HEK293 (cell line): ENCODE results near the gene SAMD4B.

Experiments
- CTCF ChIA-PET: fragments of 350-600 bp; formaldehyde crosslinking; extraction: SDS; loops from one replicate; lab custom pipeline; 2021; ENCODE audit warnings: antibody characterized with exemption; lab: Yijun Ruan, JAX
- POLR2A ChIA-PET: fragments of 300-600 bp; formaldehyde crosslinking; extraction: SDS; loops from one replicate; lab custom pipeline; 2020; ENCODE audit warnings: antibody characterized with exemption, inconsistent platforms; lab: Yijun Ruan, JAX
- H3K27ac ChIP-seq: fragments of 200-500 bp; sonication (Bioruptor generic); 2 replicates; pipeline ENCODE4 v1.5.1; 2014; ENCODE audit warnings: low read depth, low read length, control low read depth, inconsistent platforms; ENCODE audit errors: extremely low read depth
- H3K36me3 ChIP-seq, 2 experiments: fragments of 200-500 bp in 1 of 2; sonication (Bioruptor generic) in 1 of 2; 1 replicate in 1 of 2; 2 replicates in 1 of 2; pipeline ENCODE4 v1.5.1; 2014 to 2017; ENCODE audit warnings: inconsistent platforms in 2 of 2, low read length in 2 of 2; ENCODE audit not compliant: control insufficient read depth in 2 of 2, insufficient read depth in 1 of 2
- H3K4me1 ChIP-seq: fragments of 200-500 bp; sonication (Bioruptor generic); 2 replicates; pipeline ENCODE4 v1.5.1; 2014; ENCODE audit warnings: mild to moderate bottlenecking, low read length, inconsistent platforms; ENCODE audit not compliant: control insufficient read depth, insufficient read depth
- H3K4me3 ChIP-seq: 2 replicates; pipeline ENCODE4 v1.5.1; 2011; ENCODE audit warnings: low read depth, mild to moderate bottlenecking, control low read depth, low read length, moderate library complexity
- H3K9me3 ChIP-seq: fragments of 200-500 bp; sonication (Bioruptor generic); 2 replicates; pipeline ENCODE4 v1.5.1; 2014; ENCODE audit warnings: low read depth, low read length, inconsistent platforms; ENCODE audit not compliant: control insufficient read depth, insufficient read depth
- EGR2 ChIP-seq: fragments of 450-650 bp; formaldehyde crosslinking; IDR thresholded peaks from 2 replicates; pipeline ENCODE4 v1.5.1; 2016; ENCODE audit warnings: low read depth, missing biosample characterization, missing genetic modification characterization
- KLF10 ChIP-seq: fragments of 450-650 bp; IDR thresholded peaks from 2 replicates; pipeline ENCODE4 v1.5.1; 2018; ENCODE audit warnings: missing biosample characterization, mild to moderate bottlenecking, missing genetic modification characterization
- SP3 ChIP-seq: fragments of 450-650 bp; formaldehyde crosslinking; IDR thresholded peaks from 2 replicates; pipeline ENCODE4 v1.5.1; 2016; ENCODE audit warnings: missing biosample characterization, missing genetic modification characterization
- ZBTB20 ChIP-seq: fragments of 450-650 bp; formaldehyde crosslinking; IDR thresholded peaks from 2 replicates; pipeline ENCODE4 v1.5.1; 2016; ENCODE audit warnings: missing biosample characterization, missing genetic modification characterization
- ZBTB44 ChIP-seq: fragments of 450-650 bp; IDR thresholded peaks from 2 replicates; pipeline ENCODE4 v1.5.1; 2018; ENCODE audit warnings: missing biosample characterization, mild to moderate bottlenecking, missing genetic modification characterization
- ZNF10 ChIP-seq: fragments of 450-650 bp; formaldehyde crosslinking; IDR thresholded peaks from 2 replicates; pipeline ENCODE4 v1.5.1; 2017; ENCODE audit warnings: missing biosample characterization, missing genetic modification characterization
- ZNF175 ChIP-seq: fragments of 450-650 bp; formaldehyde crosslinking; IDR thresholded peaks from 2 replicates; pipeline ENCODE4 v1.5.1; 2016; ENCODE audit warnings: missing biosample characterization, missing genetic modification characterization
- ZNF202 ChIP-seq: fragments of 450-650 bp; formaldehyde crosslinking; IDR thresholded peaks from 2 replicates; pipeline ENCODE4 v1.5.1; 2016; ENCODE audit warnings: missing biosample characterization, missing genetic modification characterization, borderline replicate concordance
- ZNF248 ChIP-seq: fragments of 450-650 bp; formaldehyde crosslinking; IDR thresholded peaks from 2 replicates; pipeline ENCODE4 v1.5.1; 2017; ENCODE audit warnings: missing biosample characterization, missing genetic modification characterization
- ZNF335 ChIP-seq: fragments of 450-650 bp; formaldehyde crosslinking; conservative IDR thresholded peaks from 2 replicates; pipeline ENCODE4 v1.5.1; 2016; ENCODE audit warnings: missing biosample characterization, missing genetic modification characterization
- ZNF350 ChIP-seq: fragments of 450-650 bp; formaldehyde crosslinking; IDR thresholded peaks from 2 replicates; pipeline ENCODE4 v1.5.0; 2017; ENCODE audit warnings: missing biosample characterization, mild to moderate bottlenecking, missing genetic modification characterization
- ZNF354C ChIP-seq: fragments of 450-650 bp; formaldehyde crosslinking; IDR thresholded peaks from 2 replicates; pipeline ENCODE4 v1.5.1; 2016; ENCODE audit warnings: missing biosample characterization, missing genetic modification characterization, low read depth, borderline replicate concordance
- ZNF423 ChIP-seq: fragments of 450-650 bp; formaldehyde crosslinking; IDR thresholded peaks from 2 replicates; pipeline ENCODE4 v1.5.1; 2016; ENCODE audit warnings: missing biosample characterization, missing genetic modification characterization
- ZNF610 ChIP-seq: fragments of 450-650 bp; formaldehyde crosslinking; IDR thresholded peaks from 2 replicates; pipeline ENCODE4 v1.5.1; 2016; ENCODE audit warnings: missing biosample characterization, missing genetic modification characterization, borderline replicate concordance
- ZNF623 ChIP-seq: fragments of 450-650 bp; formaldehyde crosslinking; IDR thresholded peaks from 2 replicates; pipeline ENCODE4 v1.5.1; 2016; ENCODE audit warnings: missing biosample characterization, missing genetic modification characterization
- ZNF624 ChIP-seq: fragments of 450-650 bp; formaldehyde crosslinking; IDR thresholded peaks from 2 replicates; pipeline ENCODE4 v1.5.1; 2017; ENCODE audit warnings: missing biosample characterization, missing genetic modification characterization
- ZNF654 ChIP-seq: fragments of 450-650 bp; formaldehyde crosslinking; IDR thresholded peaks from 2 replicates; pipeline ENCODE4 v1.5.1; 2016; ENCODE audit warnings: low read depth, missing biosample characterization, missing genetic modification characterization
- ZNF660 ChIP-seq: fragments of 450-650 bp; IDR thresholded peaks from 2 replicates; pipeline ENCODE4 v1.5.1; 2018; ENCODE audit warnings: missing biosample characterization, mild to moderate bottlenecking, missing genetic modification characterization
- ZNF701 ChIP-seq: fragments of 450-650 bp; formaldehyde crosslinking; IDR thresholded peaks from 2 replicates; pipeline ENCODE4 v1.5.1; 2016; ENCODE audit warnings: missing biosample characterization, missing genetic modification characterization
- ZSCAN5A ChIP-seq: fragments of 450-650 bp; formaldehyde crosslinking; IDR thresholded peaks from 2 replicates; pipeline ENCODE4 v1.5.1; 2016; ENCODE audit warnings: missing biosample characterization, missing genetic modification characterization
- ZXDB ChIP-seq: fragments of 450-650 bp; formaldehyde crosslinking; IDR thresholded peaks from 2 replicates; pipeline ENCODE4 v1.5.1; 2016; ENCODE audit warnings: missing biosample characterization, missing genetic modification characterization
- TF ChIP-seq, protein P1 (sequence below): fragments of 450-650 bp; formaldehyde crosslinking; conservative IDR thresholded peaks from 2 replicates; pipeline ENCODE4 v1.5.1; 2016; ENCODE audit warnings: low read depth, missing biosample characterization, missing genetic modification characterization
- TF ChIP-seq, protein P2 (sequence below): fragments of 450-650 bp; formaldehyde crosslinking; IDR thresholded peaks from 2 replicates; pipeline ENCODE4 v1.5.1; 2016; ENCODE audit warnings: missing biosample characterization, missing genetic modification characterization

The SAMD4B gene

DNA sequence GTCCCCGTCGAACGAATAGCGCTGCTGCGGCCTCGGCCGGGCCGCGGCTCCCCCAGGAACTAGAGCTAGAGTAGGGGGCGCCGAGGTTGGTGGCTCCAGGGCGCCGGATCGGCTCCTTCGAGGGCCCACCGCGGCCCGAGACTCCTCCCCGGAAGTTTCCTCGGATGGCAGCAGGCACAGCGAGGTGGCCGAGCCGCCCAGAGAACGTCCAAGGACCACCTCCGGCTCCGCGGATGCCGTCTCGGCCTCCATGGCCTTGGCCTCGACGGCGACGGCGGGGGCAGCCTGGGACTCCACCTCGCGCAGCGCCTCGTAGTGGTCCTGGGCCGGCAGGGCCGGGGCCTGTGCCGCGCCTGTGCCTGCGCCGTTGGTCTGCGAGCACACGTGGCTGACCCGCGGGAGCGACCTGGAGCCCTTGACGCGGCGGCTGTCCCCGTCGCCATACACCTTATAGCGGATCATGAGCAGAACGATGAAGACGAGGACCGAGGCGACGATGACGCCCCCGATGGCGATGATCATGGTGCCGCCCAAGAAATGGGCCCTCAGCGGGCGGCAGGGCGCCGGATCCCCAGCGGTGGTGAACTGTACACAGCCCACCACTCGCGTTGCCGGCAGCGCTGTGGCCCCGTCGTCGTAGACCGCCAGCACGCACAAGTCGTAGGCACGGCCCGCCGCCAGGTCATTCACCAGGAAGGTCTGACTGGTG, 34.2 kb upstream of the SAMD4B start:
- Histone ChIP-seq H3K27ac (no peak overlapping the region), H3K36me3 (peaks cover 43 to 45% of the 10 kb centered on the region in 2 experiments), H3K4me1 (peaks cover 22% of the 10 kb centered on the region), H3K4me3 (no peak overlapping the region), H3K9me3 (no peaks in the 10 kb centered on the region)
- ChIA-PET CTCF (interaction anchor here (1.1 kb wide), 1 partner anchor 20 kb away, joined by 3 read pairs; no protein-coding TSS in a partner anchor), POLR2A (no interaction called here)
- TF ChIP-seq ZNF654 (tag by site-specific recombination) (no peak), ZNF202 (tag by site-specific recombination) (peak; percentile 66; the same call in 1 of the 2 replicates), ZNF10 (tag by site-specific recombination) (0 out of 2 replicates have a peak, but pooled peaks have one; percentile 25)
- TF ChIP-seq, protein P1, sequence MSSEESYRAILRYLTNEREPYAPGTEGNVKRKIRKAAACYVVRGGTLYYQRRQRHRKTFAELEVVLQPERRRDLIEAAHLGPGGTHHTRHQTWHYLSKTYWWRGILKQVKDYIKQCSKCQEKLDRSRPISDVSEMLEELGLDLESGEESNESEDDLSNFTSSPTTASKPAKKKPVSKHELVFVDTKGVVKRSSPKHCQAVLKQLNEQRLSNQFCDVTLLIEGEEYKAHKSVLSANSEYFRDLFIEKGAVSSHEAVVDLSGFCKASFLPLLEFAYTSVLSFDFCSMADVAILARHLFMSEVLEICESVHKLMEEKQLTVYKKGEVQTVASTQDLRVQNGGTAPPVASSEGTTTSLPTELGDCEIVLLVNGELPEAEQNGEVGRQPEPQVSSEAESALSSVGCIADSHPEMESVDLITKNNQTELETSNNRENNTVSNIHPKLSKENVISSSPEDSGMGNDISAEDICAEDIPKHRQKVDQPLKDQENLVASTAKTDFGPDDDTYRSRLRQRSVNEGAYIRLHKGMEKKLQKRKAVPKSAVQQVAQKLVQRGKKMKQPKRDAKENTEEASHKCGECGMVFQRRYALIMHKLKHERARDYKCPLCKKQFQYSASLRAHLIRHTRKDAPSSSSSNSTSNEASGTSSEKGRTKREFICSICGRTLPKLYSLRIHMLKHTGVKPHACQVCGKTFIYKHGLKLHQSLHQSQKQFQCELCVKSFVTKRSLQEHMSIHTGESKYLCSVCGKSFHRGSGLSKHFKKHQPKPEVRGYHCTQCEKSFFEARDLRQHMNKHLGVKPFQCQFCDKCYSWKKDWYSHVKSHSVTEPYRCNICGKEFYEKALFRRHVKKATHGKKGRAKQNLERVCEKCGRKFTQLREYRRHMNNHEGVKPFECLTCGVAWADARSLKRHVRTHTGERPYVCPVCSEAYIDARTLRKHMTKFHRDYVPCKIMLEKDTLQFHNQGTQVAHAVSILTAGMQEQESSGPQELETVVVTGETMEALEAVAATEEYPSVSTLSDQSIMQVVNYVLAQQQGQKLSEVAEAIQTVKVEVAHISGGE (tag by site-specific recombination): no peak

DNA sequence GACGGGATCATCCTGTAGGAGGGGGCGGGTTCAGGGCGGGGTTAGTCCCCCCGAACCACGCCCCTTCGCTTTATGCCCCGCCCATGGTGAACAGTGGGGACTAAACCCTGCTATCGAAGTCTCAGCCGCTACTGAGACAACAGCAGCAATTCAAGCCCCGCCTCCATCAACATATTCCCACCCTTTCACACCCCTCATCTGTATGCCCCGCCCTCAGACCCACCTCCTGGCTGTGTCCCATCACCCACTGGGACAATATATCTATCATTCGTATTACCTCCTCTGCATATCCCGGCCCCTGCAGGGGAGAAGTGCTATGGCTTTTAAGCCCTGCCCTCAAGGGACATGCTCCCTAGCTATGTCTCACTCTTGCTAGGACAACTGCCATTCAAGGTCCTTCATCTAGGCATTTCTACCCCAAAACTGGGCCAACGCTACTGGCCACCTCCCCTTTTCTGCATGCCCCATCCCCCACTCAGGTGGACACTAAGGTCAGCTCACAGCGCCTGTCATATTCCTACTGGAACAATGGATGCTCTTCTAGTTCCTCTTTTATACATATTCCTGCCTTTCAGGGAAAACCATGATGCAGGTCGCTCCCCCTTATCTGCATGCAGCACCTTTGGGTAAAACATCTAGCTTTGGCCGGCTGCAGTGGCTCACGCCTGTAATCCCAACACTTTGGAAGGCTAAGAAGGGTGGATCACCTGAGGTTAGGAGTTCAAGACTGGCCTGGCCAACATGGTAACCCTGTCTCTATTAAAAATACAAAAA, 33.5 kb upstream of the SAMD4B start:
- CTCF ChIA-PET: interaction anchor here (0.6 to 1.1 kb wide), 2 partner anchors 19 to 47 kb away, joined by 3 read pairs; no protein-coding TSS in a partner anchor
- no peak overlapping the region for H3K27ac ChIP-seq
- H3K9me3 ChIP-seq: no peaks in the 10 kb centered on the region
- H3K36me3 ChIP-seq: peaks cover 50 to 52% of the 10 kb centered on the region in 2 experiments
- H3K4me1 ChIP-seq: peaks cover 22% of the 10 kb centered on the region
- POLR2A ChIA-PET: no interaction called here
- H3K4me3 ChIP-seq: no peak overlapping the region
- no peak for TF ChIP-seq ZXDB
- TF ChIP-seq ZBTB20 (tag by site-specific recombination): peak; percentile 84
- TF ChIP-seq ZNF423 (tag by site-specific recombination): 0 out of 2 replicates have a peak, but pooled peaks have one; percentile 31
- no peak for TF ChIP-seq ZNF610 (tag by site-specific recombination)
- TF ChIP-seq ZNF335 (tag by site-specific recombination): no peak
- TF ChIP-seq EGR2 (tag by site-specific recombination): peak; percentile 51
- TF ChIP-seq SP3 (tag by site-specific recombination): peak; percentile 70
- TF ChIP-seq ZNF175 (tag by site-specific recombination): no peak
- no peak for TF ChIP-seq ZNF701
- TF ChIP-seq ZNF248 (tag by site-specific recombination): no peak
- TF ChIP-seq ZNF660: no peak
- no peak for TF ChIP-seq ZNF354C (tag by site-specific recombination)
- TF ChIP-seq, protein P2, sequence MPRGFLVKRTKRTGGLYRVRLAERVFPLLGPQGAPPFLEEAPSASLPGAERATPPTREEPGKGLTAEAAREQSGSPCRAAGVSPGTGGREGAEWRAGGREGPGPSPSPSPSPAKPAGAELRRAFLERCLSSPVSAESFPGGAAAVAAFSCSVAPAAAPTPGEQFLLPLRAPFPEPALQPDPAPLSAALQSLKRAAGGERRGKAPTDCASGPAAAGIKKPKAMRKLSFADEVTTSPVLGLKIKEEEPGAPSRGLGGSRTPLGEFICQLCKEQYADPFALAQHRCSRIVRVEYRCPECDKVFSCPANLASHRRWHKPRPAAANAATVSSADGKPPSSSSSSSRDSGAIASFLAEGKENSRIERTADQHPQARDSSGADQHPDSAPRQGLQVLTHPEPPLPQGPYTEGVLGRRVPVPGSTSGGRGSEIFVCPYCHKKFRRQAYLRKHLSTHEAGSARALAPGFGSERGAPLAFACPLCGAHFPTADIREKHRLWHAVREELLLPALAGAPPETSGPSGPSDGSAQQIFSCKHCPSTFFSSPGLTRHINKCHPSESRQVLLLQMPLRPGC (tag by site-specific recombination): no peak
- peak; percentile 38; the same call in 1 of the 2 replicates for TF ChIP-seq KLF10 (tag by site-specific recombination)
- TF ChIP-seq ZNF624: no peak
- TF ChIP-seq ZNF350 (tag by site-specific recombination): no peak
- TF ChIP-seq ZSCAN5A: no peak
- TF ChIP-seq ZBTB44 (tag by site-specific recombination): no peak
- no peak for TF ChIP-seq ZNF623 (tag by site-specific recombination)
